ENCODE results near the gene RPS3.
A peak's percentile ranks its signal among the peaks of the same experiment; 100 is the strongest.
"Not testable (repeated sequence)": the region's sequence is repeated elsewhere in the genome, so short reads cannot be mapped to it uniquely, and the experiment has no call there.

The RPS3 gene

DNA sequence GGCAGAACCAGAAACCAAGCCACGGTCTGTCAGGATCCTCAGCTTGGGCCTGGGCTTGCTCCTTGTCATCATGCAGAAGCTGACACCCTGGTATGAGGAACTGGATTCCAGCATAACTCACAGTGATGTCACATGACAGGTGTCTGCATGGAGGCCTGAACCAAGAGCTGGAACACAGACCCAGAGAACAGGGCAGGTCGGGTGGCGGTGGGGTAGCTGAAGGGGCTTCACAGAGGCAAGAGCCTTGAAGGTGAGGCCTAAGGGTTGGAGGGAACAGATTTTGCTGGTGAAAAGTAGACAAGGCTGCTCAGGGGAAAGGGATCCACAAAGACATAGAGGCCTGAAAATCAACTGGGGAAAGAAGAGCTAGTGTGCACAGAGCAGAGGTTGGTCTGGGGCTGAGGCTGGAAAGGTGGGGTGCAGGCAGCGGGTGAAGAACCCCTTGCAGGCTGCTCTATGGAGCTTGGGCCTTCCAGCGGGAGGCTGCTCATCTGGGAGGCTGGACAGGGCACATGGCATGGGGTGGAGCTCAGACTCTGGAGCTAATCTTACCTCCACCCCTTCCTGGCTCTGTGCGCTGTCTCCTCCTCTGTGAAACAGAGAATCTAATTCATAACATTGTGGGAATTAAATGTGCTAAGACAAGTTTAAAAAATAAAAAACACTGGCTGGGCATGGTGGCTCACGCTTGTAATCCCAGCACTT, 18.4 kb upstream of the RPS3 start:
- DNase-seq: no peak

DNA sequence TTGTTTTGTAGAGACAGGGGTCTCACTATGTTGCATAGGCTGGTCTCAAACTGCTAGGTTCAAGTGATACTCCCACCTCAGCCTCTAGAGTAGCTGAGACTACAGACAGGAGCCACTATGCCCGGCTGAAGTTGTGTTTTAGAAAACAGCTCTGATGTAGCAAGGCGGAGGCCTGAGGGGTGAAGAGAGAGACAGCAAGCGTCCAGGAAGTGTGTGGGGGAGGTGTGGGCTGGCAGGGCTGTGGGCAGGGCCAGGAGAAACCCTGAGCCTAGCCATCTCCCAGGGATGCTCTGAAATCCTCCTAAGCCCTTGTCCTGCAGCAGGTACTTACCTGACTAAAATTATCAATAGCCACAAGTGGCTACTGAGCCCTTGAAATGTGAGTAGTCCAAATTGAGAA, 16.1 kb upstream of the RPS3 start:
- peak; percentile 18 for DNase-seq

DNA sequence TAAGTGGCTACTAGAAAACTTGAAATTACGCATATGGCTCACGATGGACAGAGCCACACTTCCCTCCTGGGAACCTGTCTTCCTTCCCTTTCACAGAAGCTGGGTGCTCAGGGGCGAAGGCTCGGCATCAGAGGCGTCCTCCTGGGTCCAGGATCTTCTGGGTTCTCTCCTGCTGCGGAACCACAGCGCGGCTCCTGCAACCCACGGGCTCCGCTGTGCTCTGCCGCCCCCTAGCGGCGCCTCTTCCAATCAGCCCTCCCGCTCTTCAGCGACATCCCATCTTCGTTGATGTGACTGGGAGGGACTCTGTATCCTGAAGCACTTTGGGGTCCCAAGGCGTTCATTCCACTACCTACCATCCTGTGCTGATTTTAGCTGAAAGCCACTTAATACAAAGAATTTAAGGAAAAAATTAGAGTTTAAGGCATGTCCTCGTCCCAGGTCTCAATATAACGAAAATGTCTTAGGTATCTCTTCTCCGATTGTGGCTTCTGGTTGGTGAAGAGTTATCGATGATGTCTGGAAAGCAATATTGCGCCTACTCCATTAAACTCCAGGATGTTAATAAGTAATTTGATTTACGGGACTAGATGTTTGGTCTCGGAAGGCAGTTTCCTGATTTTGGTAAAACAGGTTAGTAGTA, 14.8 kb upstream of the RPS3 start:
- DNase-seq: peak; percentile 75

DNA sequence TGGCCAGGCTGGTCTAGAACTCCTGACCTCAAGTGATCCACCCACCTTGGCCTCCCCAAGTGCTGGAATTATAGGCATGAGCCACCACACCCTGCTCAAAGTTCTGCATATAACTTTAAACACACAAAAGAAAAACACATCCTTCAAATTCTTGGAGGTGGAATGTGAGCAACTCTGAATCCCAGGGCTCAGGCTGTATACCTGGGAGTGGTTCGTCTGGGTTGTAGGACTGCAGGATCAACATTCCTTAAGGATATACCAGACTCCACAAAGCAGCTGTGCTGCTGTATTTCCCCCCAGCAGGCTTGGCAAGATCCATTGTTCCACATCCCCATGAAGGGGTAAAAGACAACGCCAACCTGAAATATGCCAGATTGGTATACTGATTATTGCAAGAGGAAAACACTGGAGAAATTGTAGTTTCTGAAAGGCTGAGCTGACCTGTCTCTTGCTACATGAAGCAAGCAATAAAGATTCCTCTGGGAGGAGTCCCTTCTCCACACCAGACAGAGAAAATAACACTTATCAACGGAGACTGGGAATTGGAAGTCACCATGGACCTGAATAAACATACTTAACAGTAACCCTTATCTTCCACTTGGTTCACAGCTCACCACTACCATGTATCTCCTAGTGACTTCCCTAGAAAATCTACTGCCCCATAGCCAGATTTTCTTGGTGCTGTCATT, 12.2 kb upstream of the RPS3 start:
- no peak for DNase-seq

- no peak for DNase-seq
Observed at GRCh38 chr11:75387736-75388294, 11.5 kb upstream of the RPS3 start.

GRCh38 chr11:75388386-75389275, 10.7 kb upstream of the RPS3 start:
- DNase-seq: peak; percentile 79

DNA sequence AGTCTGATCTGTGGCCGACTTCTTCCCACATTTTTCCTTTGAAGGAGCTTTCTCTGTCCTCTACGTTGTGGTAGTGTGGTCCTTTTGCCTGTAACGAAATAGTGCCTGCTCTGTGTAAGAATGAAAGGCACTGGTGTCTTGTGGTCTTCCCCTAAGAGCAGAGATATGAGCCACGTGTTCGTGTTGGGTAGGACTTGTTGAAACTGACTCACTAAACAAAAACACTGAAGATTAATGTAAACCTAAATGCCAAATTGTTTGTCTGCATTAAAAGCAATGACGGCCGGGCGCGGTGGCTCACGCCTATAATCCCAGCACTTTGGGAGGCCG, 10.1 kb upstream of the RPS3 start:
- DNase-seq: no peak

DNA sequence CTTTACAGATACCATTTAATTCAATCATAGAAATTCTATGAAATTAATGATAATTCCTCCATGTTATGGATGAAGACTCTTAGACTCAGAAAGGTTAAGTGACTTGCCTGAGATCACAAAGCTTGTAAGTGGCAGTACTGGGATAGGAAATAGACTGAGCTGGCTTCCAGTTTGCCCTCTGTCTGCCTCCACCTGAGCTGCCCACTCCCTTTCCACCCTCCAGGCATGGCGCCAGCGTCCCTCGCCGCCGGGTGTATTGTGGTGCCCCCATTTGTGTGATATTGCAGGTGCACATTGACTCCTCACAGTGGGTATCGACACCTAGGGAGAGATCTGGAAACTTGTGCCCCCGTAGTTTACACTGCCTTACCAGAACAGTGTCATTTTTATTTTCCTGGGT, 9.4 kb upstream of the RPS3 start:
- no peak for DNase-seq

DNA sequence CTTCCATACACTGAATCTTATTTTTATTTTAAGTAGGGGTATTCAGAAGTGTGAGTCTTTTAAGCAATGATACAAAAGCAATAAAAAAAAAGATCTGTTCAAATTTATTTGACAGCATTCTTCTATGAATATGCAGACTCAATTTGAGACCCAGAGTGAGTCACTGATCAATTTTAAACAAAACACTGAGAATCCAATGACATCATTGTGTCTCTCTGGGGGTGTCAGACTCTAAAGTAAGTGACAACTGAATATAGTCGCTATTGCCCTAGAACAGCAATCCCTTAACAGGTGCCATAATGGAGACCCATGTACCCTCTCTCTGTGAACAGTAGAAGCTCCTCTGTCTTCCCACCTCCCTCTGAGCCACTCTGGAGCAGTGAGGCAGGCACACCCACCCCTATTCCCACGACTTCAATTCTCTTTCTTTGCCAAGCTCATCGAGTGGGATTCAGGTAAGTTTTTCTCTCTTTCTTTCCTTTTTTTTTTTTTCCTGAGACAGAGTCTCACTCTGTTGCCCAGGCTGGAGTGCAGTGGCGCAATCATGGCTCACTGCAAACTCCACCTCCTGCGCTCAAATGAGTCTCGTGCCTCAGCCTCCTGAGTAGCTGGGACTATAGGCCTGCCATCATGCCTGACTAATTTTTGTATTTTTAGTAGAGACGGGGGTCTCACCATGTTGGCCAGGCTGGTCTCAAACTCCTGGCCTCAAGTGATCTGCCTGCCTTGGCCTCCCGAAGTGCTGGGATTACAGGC, 5.1 kb upstream of the RPS3 start:
- no peak for DNase-seq

DNA sequence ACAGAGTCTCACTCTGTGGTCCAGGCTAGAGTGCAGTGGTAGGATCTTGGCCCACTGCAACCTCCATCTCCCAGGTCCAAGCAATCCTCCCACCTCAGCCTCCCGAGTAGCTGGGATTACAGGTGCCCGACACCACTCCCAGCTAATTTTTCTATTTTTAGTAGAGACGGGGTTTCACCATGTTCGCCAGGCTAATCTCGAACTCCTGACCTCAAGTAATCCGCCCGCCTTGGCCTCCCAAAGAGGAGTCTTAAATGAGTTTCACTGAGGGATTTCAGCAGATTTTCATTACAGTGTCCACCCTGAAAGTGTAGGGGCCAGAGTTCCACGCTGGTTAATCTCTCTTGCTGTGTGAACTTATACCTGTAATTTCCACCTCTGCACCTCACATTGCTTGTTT, 412 bp upstream of the RPS3 start:
- DNase-seq: no peak

- no peak for DNase-seq
Observed at GRCh38 chr11:75400146-75400865, 988 bp downstream of the RPS3 start.

GRCh38 chr11:75402002-75402773, 2.9 kb downstream of the RPS3 start:
- DNase-seq: no peak

- no peak for DNase-seq
Observed at GRCh38 chr11:75403037-75403436, 3.7 kb downstream of the RPS3 start.

DNA sequence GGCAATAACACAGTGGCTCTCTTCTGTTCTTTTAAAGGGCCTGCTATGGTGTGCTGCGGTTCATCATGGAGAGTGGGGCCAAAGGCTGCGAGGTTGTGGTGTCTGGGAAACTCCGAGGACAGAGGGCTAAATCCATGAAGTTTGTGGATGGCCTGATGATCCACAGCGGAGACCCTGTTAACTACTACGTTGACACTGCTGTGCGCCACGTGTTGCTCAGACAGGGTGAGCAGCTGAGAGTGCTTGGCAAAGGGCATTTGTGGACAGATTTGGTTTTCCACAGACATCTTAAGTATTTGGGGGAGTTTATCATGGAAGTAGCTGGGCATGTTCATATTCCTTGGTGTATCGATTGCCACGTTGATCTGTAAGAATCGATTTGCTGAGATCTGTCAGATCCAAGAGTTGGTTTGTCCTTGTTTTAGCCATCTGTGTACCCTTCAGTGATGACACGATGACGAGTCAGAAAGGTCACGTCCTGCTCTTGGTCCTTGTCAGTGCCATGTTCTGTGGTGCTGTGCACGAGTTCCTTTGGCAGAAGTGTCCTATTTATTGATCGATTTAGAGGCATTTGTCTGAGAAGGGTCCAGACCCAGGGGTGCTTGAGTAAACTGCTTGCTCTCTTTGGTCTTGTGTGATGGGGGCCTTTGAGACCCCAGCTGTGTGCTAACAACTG, 4.8 kb downstream of the RPS3 start:
- DNase-seq: no peak

- DNase-seq: no peak
Observed at GRCh38 chr11:75406338-75406777, 7.0 kb downstream of the RPS3 start.

DNA sequence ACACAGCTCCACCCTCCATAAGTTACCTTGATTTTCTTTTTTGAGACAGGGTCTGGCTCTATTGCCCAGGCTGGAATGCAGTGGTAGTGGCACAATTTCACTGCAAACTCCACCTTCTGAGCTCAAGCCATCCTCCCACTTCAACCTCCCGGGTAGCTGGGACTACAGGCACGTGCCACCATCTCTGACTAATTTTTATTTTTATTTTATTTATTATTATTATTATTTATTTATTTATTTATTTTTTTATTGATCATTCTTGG, 9.6 kb downstream of the RPS3 start:
- no peak for DNase-seq

DNA sequence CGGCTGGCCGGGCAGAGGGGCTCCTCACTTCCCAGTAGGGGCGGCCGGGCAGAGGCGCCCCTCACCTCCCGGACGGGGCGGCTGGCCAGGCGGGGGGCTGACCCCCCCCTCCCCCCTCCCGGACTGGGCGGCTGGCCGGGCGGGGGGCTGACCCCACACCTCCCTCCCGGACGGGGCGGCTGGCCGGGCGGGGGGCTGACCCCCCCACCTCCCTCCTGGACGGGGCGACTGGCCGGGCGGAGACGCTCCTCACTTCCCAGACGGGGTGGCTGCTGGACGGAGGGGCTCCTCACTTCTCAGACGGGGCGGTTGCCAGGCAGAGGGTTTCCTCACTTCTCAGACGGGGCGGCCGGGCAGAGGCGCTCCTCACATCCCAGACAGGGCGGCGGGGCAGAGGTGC, 10.7 kb downstream of the RPS3 start:
- DNase-seq: not testable (repeated sequence)

GRCh38 chr11:75413146-75413545, 13.8 kb downstream of the RPS3 start:
- DNase-seq: not testable (repeated sequence)

- no peak for DNase-seq
Observed at GRCh38 chr11:75413864-75414263, 14.5 kb downstream of the RPS3 start.

Measured in activated CD4-positive, alpha-beta T cell treated with anti-CD3 and anti-CD28 coated beads, Interleukin-2, amount 50 U/mL, for 16 hours (primary cell).